A549 treated with ZK216348 at 1 μM for 4 hours (cell line): Measurements from ENCODE around the gene MMRN2. TPM values are rescaled to one million over a fixed set of nuclear protein-coding genes. Genes with fewer than 3 reads are reported as not detected.

Experiments
- total RNA-seq: library from RNA; stranded (reverse); fragments of 200-300 nt; extraction: Qiagen RNA extraction; gene quantifications from 5 replicates; pipeline ENCODE4 v1.2.3, GENCODE V29; 2022; ENCODE audit warnings: low read depth

The MMRN2 gene, protein sequence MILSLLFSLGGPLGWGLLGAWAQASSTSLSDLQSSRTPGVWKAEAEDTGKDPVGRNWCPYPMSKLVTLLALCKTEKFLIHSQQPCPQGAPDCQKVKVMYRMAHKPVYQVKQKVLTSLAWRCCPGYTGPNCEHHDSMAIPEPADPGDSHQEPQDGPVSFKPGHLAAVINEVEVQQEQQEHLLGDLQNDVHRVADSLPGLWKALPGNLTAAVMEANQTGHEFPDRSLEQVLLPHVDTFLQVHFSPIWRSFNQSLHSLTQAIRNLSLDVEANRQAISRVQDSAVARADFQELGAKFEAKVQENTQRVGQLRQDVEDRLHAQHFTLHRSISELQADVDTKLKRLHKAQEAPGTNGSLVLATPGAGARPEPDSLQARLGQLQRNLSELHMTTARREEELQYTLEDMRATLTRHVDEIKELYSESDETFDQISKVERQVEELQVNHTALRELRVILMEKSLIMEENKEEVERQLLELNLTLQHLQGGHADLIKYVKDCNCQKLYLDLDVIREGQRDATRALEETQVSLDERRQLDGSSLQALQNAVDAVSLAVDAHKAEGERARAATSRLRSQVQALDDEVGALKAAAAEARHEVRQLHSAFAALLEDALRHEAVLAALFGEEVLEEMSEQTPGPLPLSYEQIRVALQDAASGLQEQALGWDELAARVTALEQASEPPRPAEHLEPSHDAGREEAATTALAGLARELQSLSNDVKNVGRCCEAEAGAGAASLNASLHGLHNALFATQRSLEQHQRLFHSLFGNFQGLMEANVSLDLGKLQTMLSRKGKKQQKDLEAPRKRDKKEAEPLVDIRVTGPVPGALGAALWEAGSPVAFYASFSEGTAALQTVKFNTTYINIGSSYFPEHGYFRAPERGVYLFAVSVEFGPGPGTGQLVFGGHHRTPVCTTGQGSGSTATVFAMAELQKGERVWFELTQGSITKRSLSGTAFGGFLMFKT
- total RNA-seq: 0.57 to 1.4 TPM (median 1.0 TPM) in 5 replicates

GRCh38 chr10:86957471-86958115, at the start of gene MMRN2:
Gene MMRN2, minus strand, starts transcription at chr10:86957615. Its CDS starts 74 bp downstream, at chr10:86957541.

GRCh38 chr10:86968271-86968993, 11.0 kb upstream of the MMRN2 start, which contains the start of gene ADIRF:
Gene ADIRF, plus strand, starts transcription at chr10:86968482. Its CDS starts 63 bp downstream, at chr10:86968545.

DNA sequence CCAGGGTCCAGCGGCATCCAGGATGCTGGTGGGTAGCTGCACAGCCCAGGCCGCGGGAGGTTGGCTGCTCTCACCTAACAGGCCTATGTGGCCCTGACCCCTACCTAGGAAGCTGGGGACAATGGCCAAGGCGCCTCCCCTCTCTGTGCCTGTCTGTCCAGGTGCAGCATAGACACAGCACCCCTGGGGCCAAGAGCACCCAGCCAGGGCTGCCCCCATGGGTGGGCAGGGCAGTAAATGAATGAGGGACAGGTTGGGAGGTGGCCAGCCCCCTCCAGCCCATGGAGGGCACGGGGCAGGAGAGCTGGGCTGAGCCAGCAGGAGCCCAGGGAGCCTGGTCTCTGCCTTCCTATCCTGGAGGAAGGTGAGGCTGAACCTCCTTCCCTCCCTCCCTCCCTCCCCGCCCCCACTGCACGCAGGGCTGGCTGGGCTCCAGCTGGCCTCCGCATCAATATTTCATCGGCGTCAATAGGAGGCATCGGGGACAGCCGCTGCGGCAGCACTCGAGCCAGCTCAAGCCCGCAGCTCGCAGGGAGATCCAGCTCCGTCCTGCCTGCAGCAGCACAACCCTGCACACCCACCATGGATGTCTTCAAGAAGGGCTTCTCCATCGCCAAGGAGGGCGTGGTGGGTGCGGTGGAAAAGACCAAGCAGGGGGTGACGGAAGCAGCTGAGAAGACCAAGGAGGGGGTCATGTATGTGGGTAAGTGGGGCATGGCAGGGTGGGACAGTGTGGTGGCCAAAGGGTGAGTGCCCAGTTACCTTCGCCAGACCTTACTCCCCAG, 893 bp upstream of the MMRN2 start, which contains the start of gene SNCG:
SNCG (plus strand) TSS at position 484 of the 785 bp plus-strand sequence; CDS start at position 583, 99 bp downstream.

Other genes with a start within 250 kb of the MMRN2 start
- 16.8 to 27.4 TPM (median 23.3 TPM) in 5 replicates for gene BMPR1A, start 201.0 kb downstream of the MMRN2 start, total RNA-seq
- gene SNCG, start 984 bp upstream of the MMRN2 start, total RNA-seq: 11.6 to 19.1 TPM (median 15.3 TPM) in 5 replicates
- gene ADIRF, start 10.9 kb upstream of the MMRN2 start, total RNA-seq: not detected in 5 replicates
- not detected in 5 replicates for gene FAM25A, start 62.7 kb upstream of the MMRN2 start, total RNA-seq
- gene GLUD1, start 137.2 kb upstream of the MMRN2 start, total RNA-seq: 83.4 to 103 TPM (median 97.6 TPM) in 5 replicates
- 18.3 to 30.6 TPM (median 23.9 TPM) in 5 replicates for gene SHLD2, start 137.6 kb upstream of the MMRN2 start, total RNA-seq